ENCODE results near the gene DAD1.

Gene DAD1

GRCh38 chr14:22542360-22542759 is 46.7 kb downstream of the DAD1 start:
- no peak for TF ChIP-seq TAF1 (IDR thresholded peaks at IDR 0.05; ENCODE audit: borderline replicate concordance, insufficient read depth, low read length)
- TF ChIP-seq POLR2AphosphoS5 (IDR thresholded peaks at IDR 0.05; ENCODE audit: low read depth, low read length), result no peak
- no peak for TF ChIP-seq REST (IDR thresholded peaks at IDR 0.05; ENCODE audit: insufficient read depth in 1 of 2, low read depth in 2 of 2, low read length in 2 of 2)
- TF ChIP-seq FOXP2 (optimal IDR thresholded peaks at IDR 0.05; ENCODE audit: borderline replicate concordance, extremely low read depth, extremely low read length, insufficient read depth), result no peak
- no peak for TF ChIP-seq SIN3A (IDR thresholded peaks at IDR 0.05; ENCODE audit: borderline replicate concordance, insufficient read depth, low read length)

- TF ChIP-seq POLR2AphosphoS5 (IDR thresholded peaks at IDR 0.05; ENCODE audit: low read depth, low read length) (no peak), FOXP2 (optimal IDR thresholded peaks at IDR 0.05; ENCODE audit: borderline replicate concordance, extremely low read depth, extremely low read length, insufficient read depth) (no peak), TAF1 (IDR thresholded peaks at IDR 0.05; ENCODE audit: borderline replicate concordance, insufficient read depth, low read length) (no peak), SIN3A (IDR thresholded peaks at IDR 0.05; ENCODE audit: borderline replicate concordance, insufficient read depth, low read length) (no peak), REST (IDR thresholded peaks at IDR 0.05; ENCODE audit: insufficient read depth in 1 of 2, low read depth in 2 of 2, low read length in 2 of 2) (no peak)
Measured at GRCh38 chr14:22541721-22542120, 47.3 kb downstream of the DAD1 start.

GRCh38 chr14:22540811-22541360 is 48.1 kb downstream of the DAD1 start:
- TF ChIP-seq POLR2AphosphoS5 (IDR thresholded peaks at IDR 0.05; ENCODE audit: low read depth, low read length), result no peak
- TF ChIP-seq SIN3A (IDR thresholded peaks at IDR 0.05; ENCODE audit: borderline replicate concordance, insufficient read depth, low read length), result no peak
- no peak for TF ChIP-seq REST (IDR thresholded peaks at IDR 0.05; ENCODE audit: insufficient read depth in 1 of 2, low read depth in 2 of 2, low read length in 2 of 2)
- no peak for TF ChIP-seq FOXP2 (optimal IDR thresholded peaks at IDR 0.05; ENCODE audit: borderline replicate concordance, extremely low read depth, extremely low read length, insufficient read depth)
- no peak for TF ChIP-seq TAF1 (IDR thresholded peaks at IDR 0.05; ENCODE audit: borderline replicate concordance, insufficient read depth, low read length)

GRCh38 chr14:22540293-22540692 is 48.7 kb downstream of the DAD1 start:
- TF ChIP-seq POLR2AphosphoS5 (IDR thresholded peaks at IDR 0.05; ENCODE audit: low read depth, low read length) (no peak), SIN3A (IDR thresholded peaks at IDR 0.05; ENCODE audit: borderline replicate concordance, insufficient read depth, low read length) (no peak), REST (IDR thresholded peaks at IDR 0.05; ENCODE audit: insufficient read depth in 1 of 2, low read depth in 2 of 2, low read length in 2 of 2) (no peak), FOXP2 (optimal IDR thresholded peaks at IDR 0.05; ENCODE audit: borderline replicate concordance, extremely low read depth, extremely low read length, insufficient read depth) (no peak), TAF1 (IDR thresholded peaks at IDR 0.05; ENCODE audit: borderline replicate concordance, insufficient read depth, low read length) (no peak)

GRCh38 chr14:22539831-22540230 is 49.2 kb downstream of the DAD1 start:
- TF ChIP-seq FOXP2 (optimal IDR thresholded peaks at IDR 0.05; ENCODE audit: borderline replicate concordance, extremely low read depth, extremely low read length, insufficient read depth), result no peak
- no peak for TF ChIP-seq REST (IDR thresholded peaks at IDR 0.05; ENCODE audit: insufficient read depth in 1 of 2, low read depth in 2 of 2, low read length in 2 of 2)
- no peak for TF ChIP-seq POLR2AphosphoS5 (IDR thresholded peaks at IDR 0.05; ENCODE audit: low read depth, low read length)
- TF ChIP-seq TAF1 (IDR thresholded peaks at IDR 0.05; ENCODE audit: borderline replicate concordance, insufficient read depth, low read length), result no peak
- TF ChIP-seq SIN3A (IDR thresholded peaks at IDR 0.05; ENCODE audit: borderline replicate concordance, insufficient read depth, low read length), result no peak

All from PFSK-1 (cell line).